HK-2 (cell line): ENCODE measurements around the gene ADGRD1.
"Not testable (repeated sequence)": the region's sequence is repeated elsewhere in the genome, so short reads cannot be mapped to it uniquely, and the experiment has no call there.

ENCODE experiments used
- DNase-seq: peaks from one replicate; pipeline ENCODE4 v3.0.0-alpha.2; 2018; ENCODE audit not compliant: unreplicated experiment

ADGRD1 gene

DNA sequence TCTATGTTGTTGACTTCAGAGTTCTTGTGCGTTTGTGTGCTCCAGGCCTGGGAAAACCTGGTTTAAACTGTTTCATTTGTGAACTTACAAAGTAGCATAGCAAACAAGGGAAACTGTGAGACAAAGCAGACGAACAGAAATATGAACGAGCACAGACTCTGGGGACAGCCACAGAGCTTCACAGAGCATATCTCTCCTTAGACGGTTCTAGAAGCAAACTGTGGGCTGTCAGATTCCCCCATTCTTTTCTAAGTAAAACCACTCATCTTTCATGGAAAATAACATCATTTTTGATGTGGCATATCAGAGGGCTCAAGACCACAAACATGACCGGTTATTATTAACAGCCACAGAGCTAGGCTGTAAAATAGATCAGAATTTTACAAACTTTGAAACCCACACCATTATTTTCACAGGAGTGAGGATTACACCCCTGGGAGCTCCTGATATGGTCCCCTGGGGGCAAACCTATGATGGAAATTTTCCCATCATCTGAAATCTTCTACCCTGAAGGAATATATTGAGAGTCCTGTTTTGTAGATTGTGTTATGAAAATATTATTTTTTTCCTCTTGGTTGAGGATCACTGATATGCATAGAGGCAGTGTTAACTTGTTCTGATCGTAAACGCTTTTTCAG is 102.0 kb downstream of the ADGRD1 start:
- no peak for DNase-seq

DNA sequence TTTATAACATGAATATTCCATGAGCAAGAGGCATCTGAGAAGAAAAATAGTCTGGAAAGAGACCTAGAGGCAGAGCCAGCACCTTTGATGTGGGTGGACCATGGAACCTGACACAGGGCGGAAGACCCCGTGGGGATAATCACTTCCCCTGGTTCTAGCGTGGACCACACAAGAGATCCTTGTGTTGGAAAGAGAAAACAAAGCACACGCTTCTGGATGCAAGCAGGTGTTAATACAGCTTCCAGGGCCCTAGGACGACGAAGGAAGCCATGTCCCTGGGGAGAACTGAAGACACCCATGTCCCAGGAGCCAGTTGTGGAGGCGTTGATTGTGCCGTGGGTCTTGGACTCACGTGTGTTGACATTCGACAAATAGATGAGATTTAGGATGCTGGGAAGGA is 102.9 kb downstream of the ADGRD1 start:
- no peak for DNase-seq

DNA sequence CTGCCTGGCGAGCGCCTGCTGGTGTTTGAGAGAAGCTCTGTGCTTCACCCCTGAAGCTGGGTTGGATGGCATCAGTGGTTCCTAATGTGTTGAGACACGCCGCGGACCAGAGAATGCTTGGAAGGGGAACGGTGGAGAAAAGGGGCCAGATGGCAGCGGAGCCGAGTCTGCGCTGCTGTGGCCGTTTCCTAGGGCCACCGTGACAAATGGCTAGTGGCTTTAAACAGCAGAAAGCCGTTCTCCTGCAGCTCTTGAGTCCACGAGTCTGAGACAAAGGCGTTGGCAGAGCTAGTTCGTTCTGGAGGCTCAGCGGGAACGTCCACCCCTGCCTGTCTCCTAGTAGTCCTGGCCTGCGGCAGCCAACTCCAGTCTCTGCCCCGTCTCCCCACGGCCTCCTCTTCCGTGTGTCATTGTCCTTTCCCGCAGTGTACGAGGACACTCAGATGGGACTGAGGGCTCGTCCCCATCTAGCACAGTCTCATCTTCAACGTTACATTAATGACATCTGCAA is 103.6 kb downstream of the ADGRD1 start:
- no peak for DNase-seq

DNA sequence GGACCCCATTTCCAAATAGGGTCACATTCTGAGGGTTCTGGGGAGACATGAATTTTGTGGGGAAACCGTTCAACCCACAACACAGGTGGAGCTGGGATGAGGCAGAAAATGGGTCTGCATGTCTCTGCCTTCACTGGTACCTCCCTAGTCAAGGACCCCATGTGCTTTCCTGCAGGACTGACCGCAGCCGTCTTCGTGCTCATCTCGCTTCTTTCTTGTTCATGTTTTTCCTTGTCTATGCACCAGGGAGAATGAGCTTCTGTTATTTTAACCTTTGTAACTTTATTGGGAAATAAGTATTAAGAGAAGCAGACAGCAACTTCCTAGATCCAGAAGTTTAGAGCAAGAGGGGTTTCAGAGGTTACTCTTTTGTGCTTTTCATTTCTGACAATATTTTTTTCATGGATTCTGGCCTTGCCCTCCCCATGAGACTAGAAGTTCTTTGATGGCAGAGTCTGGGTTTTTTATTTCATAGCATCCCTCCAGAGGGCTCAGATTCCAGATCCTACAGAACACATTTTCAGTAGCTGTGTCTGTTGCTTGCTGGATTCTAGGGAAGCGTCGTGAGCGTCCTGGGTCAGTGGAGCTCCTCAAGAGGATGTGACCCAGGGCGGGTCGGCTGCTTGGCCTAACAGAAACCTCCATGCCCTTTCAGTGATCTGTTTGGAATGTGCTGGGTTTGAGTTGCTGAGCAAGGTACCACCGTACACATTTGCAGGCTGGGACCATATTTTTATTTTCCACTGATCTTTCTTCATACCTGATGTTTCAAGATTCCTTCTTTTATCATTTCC is 104.2 kb downstream of the ADGRD1 start:
- no peak for DNase-seq

DNA sequence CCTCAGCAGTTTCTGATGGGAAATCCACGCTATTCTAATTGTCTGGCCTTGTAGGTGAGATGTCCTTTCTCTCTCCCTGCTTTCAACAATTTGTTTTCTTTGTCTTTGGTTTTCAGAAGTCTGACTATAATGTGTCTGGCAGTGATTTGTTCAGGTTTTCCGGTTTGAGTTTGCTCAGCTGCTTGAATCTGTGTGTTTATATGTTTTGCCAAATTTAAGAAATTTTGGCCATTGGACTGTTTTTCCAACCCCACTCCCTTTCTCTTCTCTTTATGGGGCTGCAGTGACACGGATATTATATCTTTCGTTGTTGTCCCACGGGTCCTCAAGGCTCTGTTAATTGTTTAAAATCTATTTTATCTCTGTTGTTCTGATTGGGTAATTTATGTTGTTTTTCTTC is 105.0 kb downstream of the ADGRD1 start:
- no peak for DNase-seq

DNA sequence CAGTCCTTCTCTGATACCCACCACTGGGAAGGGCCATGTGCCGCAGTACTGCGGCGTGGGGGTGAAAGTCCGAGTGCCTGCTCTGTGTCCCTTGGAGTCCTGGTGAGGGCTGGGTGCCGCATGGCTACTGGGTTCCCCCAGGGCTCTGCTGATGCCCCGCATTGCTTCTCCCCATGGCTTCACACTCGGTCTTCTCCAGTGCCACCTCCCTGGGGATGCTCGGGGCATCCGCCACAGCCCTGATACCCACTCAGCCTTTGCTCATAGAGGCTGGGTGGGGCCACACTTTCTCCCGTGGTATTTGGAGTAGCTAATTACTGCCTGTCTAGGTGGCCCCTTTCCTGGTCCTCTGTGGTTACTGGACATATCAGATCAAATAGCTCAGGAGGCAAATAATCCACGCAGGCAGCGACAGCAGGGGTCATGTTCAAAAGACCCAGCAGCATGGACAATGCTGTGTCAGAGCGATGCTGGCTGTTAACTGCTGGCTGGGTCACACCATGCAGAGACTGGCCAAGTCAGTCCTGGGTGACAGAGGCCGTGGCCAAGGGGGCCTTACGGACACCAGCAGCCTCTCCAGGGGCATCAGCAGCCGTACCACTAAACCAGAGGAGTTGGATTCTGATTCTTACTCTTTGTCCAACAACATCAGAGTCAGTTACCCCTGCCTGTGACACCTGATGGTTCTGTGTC is 106.5 kb downstream of the ADGRD1 start:
- DNase-seq: no peak

DNA sequence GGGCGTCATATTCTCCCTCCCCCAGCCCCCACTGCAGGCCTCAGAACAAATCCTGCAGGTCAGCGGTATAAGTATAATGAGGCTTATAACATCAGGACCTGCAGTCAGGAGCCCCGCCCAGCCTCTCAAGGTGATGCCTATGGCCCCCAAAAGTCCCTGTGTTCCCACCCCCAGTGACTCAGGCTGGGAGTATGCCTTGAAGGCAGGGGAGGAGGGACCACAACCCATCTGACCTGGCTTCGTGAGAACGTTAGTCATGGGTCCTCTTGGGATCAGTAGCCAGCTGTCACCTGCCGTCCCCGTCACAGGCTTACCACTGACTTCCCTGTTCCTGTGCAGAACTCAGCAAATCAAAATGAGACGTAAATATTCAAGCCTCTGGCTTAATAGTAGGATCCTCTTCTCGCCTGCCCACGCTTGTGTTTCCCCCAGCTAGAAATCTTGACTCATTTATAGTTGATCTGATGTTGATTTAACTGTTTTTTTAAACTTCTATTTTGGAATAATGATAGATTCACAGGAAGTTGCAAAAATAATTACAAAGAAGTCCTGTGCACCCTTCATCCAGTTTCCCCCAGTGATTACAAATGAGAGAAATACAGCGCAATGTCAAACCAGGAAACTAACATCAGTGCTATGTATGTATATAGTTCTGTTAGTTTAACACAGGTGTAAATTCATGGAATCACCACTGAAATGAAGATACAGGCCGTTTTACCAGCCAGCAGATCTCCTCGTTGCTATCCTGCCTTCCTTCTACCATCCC is 107.5 kb downstream of the ADGRD1 start:
- DNase-seq: no peak

DNA sequence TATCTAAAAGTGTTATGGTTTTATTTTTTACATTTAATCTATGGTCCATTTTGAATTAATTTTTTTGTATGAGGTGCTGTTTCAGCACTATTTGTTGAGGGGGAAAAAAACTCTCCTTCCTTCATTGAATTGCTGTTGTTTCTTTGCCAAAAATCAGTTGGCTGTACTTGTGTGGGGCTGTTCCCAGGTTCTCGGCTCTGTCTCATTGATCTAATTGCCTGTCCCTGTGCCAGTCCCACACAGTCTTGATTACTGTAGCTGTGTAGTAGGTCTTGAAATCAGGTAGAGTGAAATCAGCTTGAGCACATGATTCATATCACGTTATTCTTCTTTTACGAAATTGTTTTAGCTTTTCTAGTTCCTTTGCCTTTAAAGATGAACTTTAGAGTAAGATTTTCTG is 109.7 kb downstream of the ADGRD1 start:
- DNase-seq: no peak

DNA sequence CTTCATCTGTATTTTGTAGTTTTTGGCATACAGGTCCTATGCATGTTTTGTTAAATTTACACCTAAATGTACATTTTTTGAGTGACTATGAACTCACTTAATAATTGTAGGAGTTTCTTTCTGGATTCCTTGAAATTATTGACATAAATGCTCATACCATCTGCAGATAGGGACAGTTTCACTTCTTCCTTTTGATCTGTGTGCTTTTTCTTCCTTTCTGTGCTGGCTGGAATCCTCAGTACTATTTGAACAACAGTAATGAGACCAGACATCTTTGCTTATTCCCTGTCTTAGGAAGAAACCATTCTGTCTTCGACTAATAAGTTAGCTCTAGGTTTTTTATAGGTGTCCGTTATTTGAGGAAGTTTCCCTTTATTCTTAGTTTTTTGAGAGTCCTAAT is 110.3 kb downstream of the ADGRD1 start:
- DNase-seq: no peak

DNA sequence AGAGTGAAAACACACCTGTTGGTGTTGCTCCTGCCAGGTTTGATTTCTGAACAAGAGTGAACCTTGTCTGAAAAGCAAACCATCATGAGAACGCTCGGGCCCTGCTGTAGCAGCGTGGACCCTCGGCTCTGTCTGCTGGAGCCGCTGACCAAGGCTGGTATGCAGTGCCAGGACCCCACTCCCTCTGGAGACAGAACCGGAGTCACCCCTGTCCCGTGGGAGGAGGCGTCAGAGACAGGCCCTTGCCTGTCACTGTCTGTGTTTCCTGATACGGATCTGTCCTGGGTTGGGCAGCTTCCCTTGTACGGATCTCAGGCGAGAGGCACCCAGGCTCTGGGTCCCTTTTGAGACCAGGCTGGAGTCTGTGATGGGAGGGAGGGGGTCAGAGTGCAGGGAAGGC is 111.6 kb downstream of the ADGRD1 start:
- DNase-seq: no peak

DNA sequence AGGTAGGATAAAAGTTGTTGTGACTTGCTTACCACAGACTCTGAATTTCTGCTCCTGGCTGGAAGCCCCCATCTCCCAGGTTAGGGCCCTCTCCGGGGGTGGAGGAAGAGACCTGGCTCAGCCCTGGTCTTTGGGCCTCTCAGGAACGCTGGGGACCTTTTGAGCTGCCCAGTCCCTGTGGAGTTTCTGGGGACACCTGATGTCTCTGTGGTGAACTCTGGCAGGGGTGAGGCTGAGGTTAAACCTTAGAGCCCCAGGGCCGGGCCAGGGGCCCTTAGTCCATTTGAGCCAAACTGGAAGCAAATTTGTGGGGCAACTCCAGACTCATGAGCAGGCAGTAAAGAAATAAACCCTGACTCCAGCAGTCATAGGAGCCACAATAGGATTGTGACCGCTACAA is 112.1 kb downstream of the ADGRD1 start:
- DNase-seq: no peak

DNA sequence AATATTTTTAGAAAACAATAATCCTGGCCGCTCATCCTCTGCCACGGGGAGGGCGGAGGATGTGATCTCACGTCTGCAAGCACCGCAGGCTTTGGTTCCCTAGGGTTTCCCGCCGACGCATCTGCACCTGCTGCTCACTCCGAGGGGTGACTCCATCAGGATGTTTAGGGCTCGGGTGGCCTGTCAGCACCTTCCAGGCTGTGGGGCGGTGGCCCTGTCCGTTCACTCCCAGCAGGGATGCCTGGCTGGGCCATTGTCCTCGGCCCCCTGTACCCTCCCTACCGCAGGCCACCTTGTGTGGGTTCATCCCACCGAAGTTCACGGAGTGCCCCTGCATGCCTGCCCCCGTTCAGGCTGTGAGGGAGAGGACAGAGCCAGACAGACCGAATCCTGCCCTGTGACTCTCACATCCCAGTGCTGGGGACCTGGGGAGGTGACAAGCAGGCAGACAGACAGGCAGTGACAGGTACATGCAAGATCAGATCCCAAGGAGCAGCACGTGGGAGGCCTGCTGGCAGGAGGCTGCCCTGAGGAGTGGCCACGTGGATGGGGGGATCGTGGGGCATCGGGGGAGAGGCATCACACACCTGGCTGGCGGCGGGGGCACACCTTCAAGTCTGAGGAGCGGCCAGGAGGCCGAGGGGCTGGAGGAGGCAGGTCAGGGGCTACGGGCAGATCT is 112.6 kb downstream of the ADGRD1 start:
- no peak for DNase-seq

DNA sequence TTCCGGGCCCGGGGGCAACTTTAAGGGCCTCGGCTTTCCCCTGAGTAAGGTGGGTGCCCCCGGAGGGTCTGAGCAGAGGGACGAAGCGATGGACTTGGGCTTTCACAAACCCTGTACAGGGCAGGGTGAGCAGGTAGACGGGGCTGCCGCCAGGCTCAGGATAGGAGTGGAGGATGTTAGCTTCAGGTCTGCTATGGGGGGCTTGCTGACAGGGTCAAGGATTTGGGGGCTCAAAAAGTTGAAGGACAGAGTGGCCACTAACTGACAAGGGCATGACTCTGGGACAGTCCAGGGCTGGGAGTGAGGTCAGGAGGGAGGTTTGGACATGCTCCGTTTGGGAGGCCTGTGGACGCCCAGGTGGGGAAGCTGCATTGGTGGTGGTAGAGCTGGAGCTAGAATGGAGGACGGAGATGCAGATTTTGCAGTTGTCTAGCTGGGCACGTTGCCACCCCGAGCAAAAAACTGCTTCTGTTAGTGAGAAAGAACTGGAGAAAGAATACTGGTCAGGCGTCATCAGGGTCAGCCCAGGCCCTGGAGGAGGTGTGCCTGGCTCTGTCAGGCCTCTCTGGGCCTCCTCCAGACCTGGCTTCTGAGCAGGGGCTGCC is 113.3 kb downstream of the ADGRD1 start:
- no peak for DNase-seq

DNA sequence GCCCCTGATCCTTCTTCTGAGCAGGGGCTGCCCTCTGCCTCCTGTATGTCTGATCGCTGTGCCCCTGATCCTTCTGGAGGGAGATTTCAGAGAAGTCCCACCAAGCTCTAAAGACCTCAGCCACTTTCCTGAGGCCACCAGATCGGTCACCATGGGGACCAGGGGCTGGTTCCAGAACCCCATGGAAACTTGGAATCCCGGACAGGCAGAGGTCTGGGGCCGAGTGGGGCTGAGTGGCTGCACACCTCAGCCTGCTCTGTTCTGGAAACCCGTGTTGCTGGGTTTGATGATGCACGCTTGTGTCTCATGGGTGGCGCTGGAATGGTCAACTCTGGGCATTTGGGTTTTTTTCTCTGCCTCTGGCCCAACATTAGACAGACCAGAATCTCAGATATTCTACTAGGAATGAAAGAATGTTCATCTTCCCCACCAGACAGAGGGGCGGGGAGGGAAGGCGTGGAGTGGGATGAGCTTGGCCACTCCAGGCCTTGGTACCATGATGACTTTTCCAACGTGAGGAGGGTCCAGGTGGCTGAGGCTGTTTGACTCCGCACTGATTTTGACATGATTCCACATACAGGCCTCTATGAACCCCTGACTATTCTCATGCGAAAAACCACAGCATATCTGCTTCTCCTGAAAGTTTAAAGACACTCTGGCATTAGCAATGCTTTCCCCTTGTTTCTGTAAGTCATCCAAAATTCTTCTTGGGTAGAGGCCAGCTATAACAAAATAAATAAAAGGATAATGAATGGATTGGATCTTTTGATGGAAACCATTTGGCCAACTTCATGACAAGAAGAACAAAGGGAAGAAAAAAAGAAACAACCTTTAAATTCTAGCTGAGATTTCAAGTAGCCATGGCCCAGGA is 114.5 kb downstream of the ADGRD1 start:
- no peak for DNase-seq

DNA sequence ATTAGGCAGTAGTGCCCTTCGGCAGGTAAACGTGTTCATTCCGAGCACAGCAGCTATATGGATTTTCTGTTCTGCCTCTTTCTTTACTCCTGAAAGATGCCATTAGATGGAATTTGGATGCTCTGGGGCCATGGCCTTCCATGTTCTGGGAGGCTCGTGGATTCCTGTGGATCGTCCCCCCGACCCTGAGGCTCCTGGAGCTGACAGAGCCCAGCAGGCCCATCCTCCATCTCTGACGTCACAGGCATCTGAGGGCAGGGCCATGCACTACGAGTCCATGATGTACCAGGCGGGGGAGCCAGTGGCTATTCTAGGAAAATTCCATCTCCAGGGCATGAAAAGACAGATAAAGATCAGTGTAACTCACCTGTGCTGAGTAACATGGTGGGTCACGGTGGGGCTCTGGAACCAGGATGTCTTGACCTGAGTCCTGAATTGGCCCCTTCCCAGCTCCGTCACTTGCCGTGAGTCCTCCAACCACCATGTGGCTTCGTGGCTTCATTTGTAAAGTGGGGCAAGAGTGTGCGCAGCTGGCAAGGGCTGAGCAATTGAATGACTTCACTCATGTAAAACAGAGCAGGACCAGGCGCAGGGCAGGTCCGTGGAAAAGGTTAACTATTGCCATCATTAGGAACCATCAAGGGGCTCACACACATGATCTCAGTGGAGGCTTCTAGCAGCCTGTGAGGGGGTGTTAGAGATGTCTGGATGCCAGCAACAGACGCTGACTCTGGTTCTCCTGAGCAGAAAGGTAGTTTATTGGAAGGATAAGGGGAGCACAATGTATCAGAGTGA is 115.4 kb downstream of the ADGRD1 start:
- DNase-seq: not testable (repeated sequence)

DNA sequence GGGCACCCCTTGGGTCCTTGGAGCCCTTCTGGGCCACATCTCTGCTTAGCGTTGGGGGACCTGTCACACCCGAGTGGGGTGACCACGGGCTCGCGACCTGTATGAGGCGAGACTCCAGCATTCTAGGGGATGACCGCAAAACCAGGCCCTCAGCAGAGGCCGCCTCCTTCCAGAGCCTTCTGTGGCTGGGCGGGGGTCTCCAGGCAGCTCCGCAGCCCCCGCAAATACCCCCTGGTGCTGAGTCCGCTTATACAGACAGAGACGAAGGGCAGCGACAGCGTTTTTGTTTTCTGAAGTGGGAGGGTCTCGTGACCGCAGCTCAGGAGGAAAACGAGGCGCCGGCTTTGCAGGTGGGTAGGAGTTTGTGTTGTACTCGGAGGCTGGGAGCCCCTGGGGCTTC is 116.4 kb downstream of the ADGRD1 start:
- not testable (repeated sequence) for DNase-seq

DNA sequence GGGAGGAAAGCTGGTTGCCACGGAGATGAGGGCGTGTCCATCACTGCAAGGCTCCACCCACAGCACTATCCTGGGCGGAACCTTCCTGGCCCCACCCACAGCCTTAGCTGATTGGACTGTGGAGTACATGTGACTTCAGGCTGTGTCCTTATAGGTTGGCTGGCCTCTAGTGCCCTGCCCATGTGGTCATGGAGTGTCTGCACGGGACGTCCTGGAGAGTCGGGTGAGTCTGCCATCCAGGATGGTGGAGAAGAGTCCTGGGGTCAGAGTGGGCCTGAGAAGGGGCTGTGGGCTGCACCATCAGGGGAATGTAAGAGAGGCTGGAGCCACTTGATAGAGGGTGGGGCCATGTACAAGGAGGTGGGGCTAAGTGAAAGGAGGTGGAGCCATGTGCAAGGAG is 117.0 kb downstream of the ADGRD1 start:
- DNase-seq: not testable (repeated sequence)

DNA sequence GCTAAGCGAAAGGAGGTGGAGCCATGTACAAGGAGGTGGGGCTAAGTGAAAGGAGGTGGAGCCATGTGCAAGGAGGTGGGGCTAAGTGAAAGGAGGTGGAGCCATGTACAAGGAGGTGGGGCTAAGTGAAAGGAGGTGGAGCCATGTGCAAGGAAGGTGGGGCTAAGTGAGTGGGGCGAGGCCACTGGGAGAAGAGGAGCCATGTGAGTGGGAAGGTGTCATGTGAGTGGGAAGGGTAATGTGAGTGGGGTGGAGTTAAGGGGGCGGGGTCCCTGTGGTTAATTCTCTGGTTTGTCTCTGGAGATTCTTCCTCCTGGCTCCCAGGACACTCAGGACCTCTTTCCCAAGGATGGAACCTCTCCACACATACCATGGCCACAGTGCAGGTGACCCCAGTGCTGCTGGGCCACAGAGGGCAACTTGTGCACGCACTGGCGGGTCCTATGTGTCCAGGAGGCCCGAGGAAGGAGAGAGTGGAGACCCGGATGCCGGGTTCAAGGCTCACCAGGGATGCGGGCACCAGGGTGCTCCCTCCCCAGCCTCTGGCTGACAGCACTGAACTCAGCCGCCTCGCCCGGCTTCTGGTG is 117.6 kb downstream of the ADGRD1 start:
- not testable (repeated sequence) for DNase-seq

DNA sequence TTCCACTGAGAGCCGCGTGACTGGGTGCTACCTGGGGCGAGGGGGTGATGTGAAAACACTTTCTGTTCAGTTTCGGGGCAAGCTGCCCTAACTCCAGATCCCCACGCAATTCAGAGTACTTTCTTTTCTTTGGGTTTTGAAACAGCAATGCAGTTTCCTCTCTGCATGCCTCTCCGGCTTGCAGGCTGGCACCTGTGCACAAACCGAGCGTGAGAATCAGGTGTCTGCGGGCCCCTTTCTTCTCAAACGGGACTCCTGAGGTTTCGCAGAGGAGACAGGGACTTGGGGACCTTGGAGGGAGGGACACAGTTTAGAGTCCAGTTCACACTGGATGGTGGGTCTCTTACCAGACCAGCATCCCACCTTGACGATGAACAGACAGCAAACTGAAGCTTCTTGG is 118.2 kb downstream of the ADGRD1 start:
- not testable (repeated sequence) for DNase-seq
